Activated naive CD8-positive, alpha-beta T cell (primary cell): ENCODE results near the gene TPD52L1.
"Not testable (repeated sequence)": the region's sequence is repeated elsewhere in the genome, so short reads cannot be mapped to it uniquely, and the experiment has no call there.

Experiments
- H3K27ac Mint-ChIP-seq: one replicate; pipeline ENCODE4 v1.8.0; 2021; ENCODE audit warnings: mixed read lengths
- H3K27me3 Mint-ChIP-seq: one replicate; pipeline ENCODE4 v1.8.0; 2021; ENCODE audit warnings: mixed read lengths
- H3K36me3 Mint-ChIP-seq: one replicate; pipeline ENCODE4 v1.8.0; 2021; ENCODE audit warnings: mixed read lengths
- H3K4me1 Mint-ChIP-seq: one replicate; pipeline ENCODE4 v1.8.0; 2021; ENCODE audit warnings: low read depth, mixed read lengths
- H3K4me3 Mint-ChIP-seq: one replicate; pipeline ENCODE4 v1.8.0; 2021; ENCODE audit warnings: mild to moderate bottlenecking, mixed read lengths
- H3K9me3 Mint-ChIP-seq: one replicate; pipeline ENCODE4 v1.8.0; 2021; ENCODE audit warnings: low read depth, mixed read lengths

The TPD52L1 gene

GRCh38 chr6:125123468-125124048 is 30.0 kb upstream of the TPD52L1 start:
- Mint-ChIP-seq H3K9me3 (no peaks in the 10 kb centered on the region), H3K4me1 (no peaks in the 10 kb centered on the region), H3K36me3 (no peaks in the 10 kb centered on the region), H3K27me3 (peaks cover 5% of the 10 kb centered on the region), H3K27ac (no peak overlapping the region), H3K4me3 (no peak overlapping the region)

GRCh38 chr6:125124049-125124669 is 29.4 kb upstream of the TPD52L1 start:
- no peaks in the 10 kb centered on the region for H3K4me1 Mint-ChIP-seq
- no peaks in the 10 kb centered on the region for H3K36me3 Mint-ChIP-seq
- no peak overlapping the region for H3K27ac Mint-ChIP-seq
- H3K27me3 Mint-ChIP-seq: peaks cover 5% of the 10 kb centered on the region
- H3K4me3 Mint-ChIP-seq: no peak overlapping the region
- no peaks in the 10 kb centered on the region for H3K9me3 Mint-ChIP-seq

- H3K9me3 Mint-ChIP-seq, H3K36me3 Mint-ChIP-seq, H3K27me3 Mint-ChIP-seq, H3K27ac Mint-ChIP-seq, H3K4me1 Mint-ChIP-seq, H3K4me3 Mint-ChIP-seq: not testable (repeated sequence)
Measured at GRCh38 chr6:125125856-125126255, 27.7 kb upstream of the TPD52L1 start.

GRCh38 chr6:125129354-125129753 is 24.2 kb upstream of the TPD52L1 start:
- Mint-ChIP-seq H3K9me3 (no peaks in the 10 kb centered on the region), H3K27me3 (peaks cover 7% of the 10 kb centered on the region), H3K4me1 (no peaks in the 10 kb centered on the region), H3K36me3 (no peaks in the 10 kb centered on the region), H3K4me3 (no peak overlapping the region), H3K27ac (no peak overlapping the region)

- Mint-ChIP-seq H3K4me1 (no peaks in the 10 kb centered on the region), H3K36me3 (no peaks in the 10 kb centered on the region), H3K9me3 (no peaks in the 10 kb centered on the region)
Measured at GRCh38 chr6:125132058-125132457, 21.5 kb upstream of the TPD52L1 start.

DNA sequence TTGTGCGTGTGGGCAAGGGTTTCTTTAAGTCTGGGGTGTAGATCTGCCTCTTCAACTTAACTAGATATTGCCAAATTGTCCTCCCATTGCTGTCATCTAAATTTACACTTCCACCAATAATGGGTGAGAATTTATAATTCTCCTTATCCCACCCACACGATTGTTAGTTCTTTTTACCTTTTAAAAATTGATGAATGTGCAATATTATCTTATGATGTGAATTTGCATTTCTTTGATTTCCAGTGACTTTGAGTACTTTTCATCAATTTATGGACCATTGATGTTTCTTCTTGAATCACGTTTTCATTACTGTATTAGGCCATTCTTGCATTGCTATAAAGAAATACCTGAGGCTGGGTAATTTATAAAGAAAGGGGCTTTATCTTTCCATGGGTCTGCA is 17.2 kb upstream of the TPD52L1 start:
- Mint-ChIP-seq H3K4me1 (no peaks in the 10 kb centered on the region), H3K27me3 (no peaks in the 10 kb centered on the region), H3K36me3 (no peaks in the 10 kb centered on the region), H3K4me3 (no peak overlapping the region), H3K27ac (no peak overlapping the region), H3K9me3 (no peaks in the 10 kb centered on the region)

More at GRCh38 chr6:125132058-125132457, 21.5 kb upstream of the TPD52L1 start:
- Mint-ChIP-seq H3K27me3 (peaks cover 2% of the 10 kb centered on the region), H3K27ac (no peak overlapping the region), H3K4me3 (no peak overlapping the region)

GRCh38 chr6:125138083-125138482 is 15.5 kb upstream of the TPD52L1 start:
- no peaks in the 10 kb centered on the region for H3K27me3 Mint-ChIP-seq
- no peaks in the 10 kb centered on the region for H3K9me3 Mint-ChIP-seq
- H3K4me3 Mint-ChIP-seq: no peak overlapping the region
- H3K36me3 Mint-ChIP-seq: no peaks in the 10 kb centered on the region
- no peak overlapping the region for H3K27ac Mint-ChIP-seq
- H3K4me1 Mint-ChIP-seq: no peaks in the 10 kb centered on the region

- H3K27ac Mint-ChIP-seq: no peak overlapping the region
- H3K27me3 Mint-ChIP-seq: no peaks in the 10 kb centered on the region
- no peak overlapping the region for H3K4me3 Mint-ChIP-seq
- H3K9me3 Mint-ChIP-seq: no peaks in the 10 kb centered on the region
- H3K36me3 Mint-ChIP-seq: no peaks in the 10 kb centered on the region
- no peaks in the 10 kb centered on the region for H3K4me1 Mint-ChIP-seq
Measured at GRCh38 chr6:125140808-125141207, 12.8 kb upstream of the TPD52L1 start.

- Mint-ChIP-seq H3K4me3 (no peak overlapping the region), H3K9me3 (no peaks in the 10 kb centered on the region), H3K36me3 (no peaks in the 10 kb centered on the region), H3K27ac (no peak overlapping the region), H3K4me1 (no peaks in the 10 kb centered on the region), H3K27me3 (peaks cover 5% of the 10 kb centered on the region)
Measured at GRCh38 chr6:125142618-125143017, 11.0 kb upstream of the TPD52L1 start.

DNA sequence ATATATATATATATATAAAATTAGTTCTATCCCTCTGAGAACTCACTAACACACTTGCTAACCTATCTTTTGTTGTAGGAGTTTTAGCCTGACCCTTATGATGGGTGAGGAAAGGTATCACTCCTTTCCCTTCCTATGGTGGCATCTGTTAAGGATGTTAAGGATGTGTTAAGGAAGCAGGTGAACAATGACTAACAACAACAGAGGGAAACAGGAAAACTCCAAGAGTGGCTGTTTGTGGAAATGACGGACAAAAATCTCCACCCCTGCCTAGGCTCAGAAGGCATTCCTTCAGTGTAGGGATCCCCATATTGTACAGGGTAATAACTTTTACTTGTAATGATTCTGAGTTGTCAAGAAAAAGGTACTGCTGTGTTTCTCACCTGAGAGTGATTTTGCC is 8.8 kb upstream of the TPD52L1 start:
- peaks cover 13% of the 10 kb centered on the region for H3K27me3 Mint-ChIP-seq
- no peaks in the 10 kb centered on the region for H3K36me3 Mint-ChIP-seq
- no peaks in the 10 kb centered on the region for H3K9me3 Mint-ChIP-seq
- H3K27ac Mint-ChIP-seq: no peak overlapping the region
- no peaks in the 10 kb centered on the region for H3K4me1 Mint-ChIP-seq
- no peak overlapping the region for H3K4me3 Mint-ChIP-seq

- H3K27me3 Mint-ChIP-seq: peaks cover 26% of the 10 kb centered on the region
- H3K36me3 Mint-ChIP-seq: no peaks in the 10 kb centered on the region
- no peak overlapping the region for H3K4me3 Mint-ChIP-seq
- peaks cover 7% of the 10 kb centered on the region for H3K4me1 Mint-ChIP-seq
- H3K27ac Mint-ChIP-seq: no peak overlapping the region
- H3K9me3 Mint-ChIP-seq: no peaks in the 10 kb centered on the region
Measured at GRCh38 chr6:125149256-125150144, 4.1 kb upstream of the TPD52L1 start.

DNA sequence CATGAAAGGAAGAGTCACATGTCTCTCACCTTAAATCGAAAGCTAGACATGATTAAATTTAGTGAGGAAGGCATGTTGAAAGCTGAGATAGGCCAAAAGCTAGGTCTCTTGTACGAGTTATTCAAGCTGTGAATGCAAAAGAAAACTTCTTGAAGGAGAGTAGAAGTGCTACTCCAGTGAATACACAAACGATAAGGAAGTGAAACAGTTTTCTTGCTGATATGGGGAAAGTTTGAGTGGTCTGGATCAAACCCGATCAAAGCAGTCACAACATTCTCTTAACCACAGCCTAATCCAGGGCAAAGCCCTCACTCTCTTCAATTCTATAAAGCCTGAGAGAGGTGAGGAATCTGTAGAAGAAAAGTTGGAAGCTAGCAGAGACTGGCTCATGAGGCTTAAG is 1.9 kb upstream of the TPD52L1 start:
- Mint-ChIP-seq H3K9me3 (no peaks in the 10 kb centered on the region), H3K4me1 (peaks cover 10% of the 10 kb centered on the region), H3K36me3 (no peaks in the 10 kb centered on the region), H3K4me3 (no peak overlapping the region), H3K27me3 (peaks cover 27% of the 10 kb centered on the region), H3K27ac (no peak overlapping the region)

- H3K27ac Mint-ChIP-seq: no peak overlapping the region
- peaks cover 21% of the 10 kb centered on the region for H3K27me3 Mint-ChIP-seq
- H3K4me1 Mint-ChIP-seq: peaks cover 10% of the 10 kb centered on the region
- H3K4me3 Mint-ChIP-seq: peak overlapping the region; percentile 79
- no peaks in the 10 kb centered on the region for H3K36me3 Mint-ChIP-seq
- H3K9me3 Mint-ChIP-seq: no peaks in the 10 kb centered on the region
Measured at GRCh38 chr6:125154118-125154760, 666 bp downstream of the TPD52L1 start.

GRCh38 chr6:125154761-125155135 is 1.2 kb downstream of the TPD52L1 start:
- H3K27ac Mint-ChIP-seq: no peak overlapping the region
- peak overlapping the region; percentile 79 for H3K4me3 Mint-ChIP-seq
- H3K27me3 Mint-ChIP-seq: peaks cover 21% of the 10 kb centered on the region
- peaks cover 10% of the 10 kb centered on the region for H3K4me1 Mint-ChIP-seq
- H3K9me3 Mint-ChIP-seq: no peaks in the 10 kb centered on the region
- H3K36me3 Mint-ChIP-seq: no peaks in the 10 kb centered on the region

DNA sequence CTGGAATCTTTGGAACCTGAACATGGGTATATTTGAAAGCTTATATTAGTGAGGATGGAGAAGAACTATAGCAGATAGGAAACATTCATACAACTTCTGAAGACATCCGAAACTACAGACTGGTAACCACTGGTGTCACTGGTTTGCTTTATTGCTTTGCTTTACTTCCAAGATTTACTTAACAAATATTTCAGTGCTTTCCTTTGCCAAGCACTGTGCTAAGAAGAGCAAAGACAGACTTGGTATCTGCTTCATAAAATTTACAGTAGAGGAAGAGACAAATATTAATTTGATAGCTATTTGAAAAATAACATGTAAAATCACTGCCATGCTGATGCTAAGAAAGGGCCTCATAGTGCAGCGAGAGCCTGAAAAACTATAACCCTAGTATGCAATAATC is 1.8 kb downstream of the TPD52L1 start:
- Mint-ChIP-seq H3K36me3 (no peaks in the 10 kb centered on the region), H3K27ac (no peak overlapping the region), H3K9me3 (no peaks in the 10 kb centered on the region), H3K27me3 (peaks cover 21% of the 10 kb centered on the region), H3K4me1 (peaks cover 10% of the 10 kb centered on the region), H3K4me3 (peak overlapping the region; percentile 79)
